Activated CD8-positive, alpha-beta memory T cell treated with anti-CD3 and anti-CD28 coated beads for 4 hours (primary cell): ENCODE results near the gene MLN.

Experiments
- DNase-seq, 2 donors: peaks; one replicate each; pipeline ENCODE4 v3.0.0-alpha.2; 2020; ENCODE audit warnings: low read depth in 2 of 2

Gene MLN

GRCh38 chr6:33813990-33814985 is 10.5 kb upstream of the MLN start:
- DNase-seq = no peak

DNA sequence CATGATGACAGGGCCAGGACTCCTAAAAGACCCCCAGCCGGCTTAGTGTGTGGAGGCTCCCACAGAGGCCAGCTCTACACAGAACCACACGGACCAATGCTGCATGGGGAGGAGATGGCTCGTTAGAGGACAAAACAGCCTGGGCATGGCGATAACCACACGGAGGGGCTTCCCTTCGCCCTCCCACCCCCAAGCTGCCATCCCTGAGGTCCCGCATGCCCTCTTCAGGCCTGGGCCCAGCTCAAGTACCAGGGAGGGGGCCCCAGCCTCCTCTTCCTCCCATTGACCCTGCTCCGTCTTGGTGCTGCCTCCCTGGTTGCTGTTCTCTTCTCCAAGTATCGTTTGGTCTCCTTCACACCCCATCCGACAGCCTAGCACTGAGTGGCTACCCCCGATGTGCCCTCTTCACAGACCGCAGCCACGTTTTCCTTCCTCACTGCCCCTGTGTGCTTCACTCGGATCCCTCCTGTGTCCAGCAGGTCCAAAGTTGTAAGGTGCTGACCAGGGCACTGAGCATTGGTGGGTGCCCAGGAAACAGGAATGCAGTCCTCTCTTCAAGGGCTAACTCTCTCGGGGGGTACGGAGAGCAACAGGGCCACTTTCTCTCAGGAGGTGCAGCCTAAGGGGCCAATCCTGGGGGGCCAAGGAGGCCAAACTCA is 9.6 kb upstream of the MLN start:
- no peak for DNase-seq

DNA sequence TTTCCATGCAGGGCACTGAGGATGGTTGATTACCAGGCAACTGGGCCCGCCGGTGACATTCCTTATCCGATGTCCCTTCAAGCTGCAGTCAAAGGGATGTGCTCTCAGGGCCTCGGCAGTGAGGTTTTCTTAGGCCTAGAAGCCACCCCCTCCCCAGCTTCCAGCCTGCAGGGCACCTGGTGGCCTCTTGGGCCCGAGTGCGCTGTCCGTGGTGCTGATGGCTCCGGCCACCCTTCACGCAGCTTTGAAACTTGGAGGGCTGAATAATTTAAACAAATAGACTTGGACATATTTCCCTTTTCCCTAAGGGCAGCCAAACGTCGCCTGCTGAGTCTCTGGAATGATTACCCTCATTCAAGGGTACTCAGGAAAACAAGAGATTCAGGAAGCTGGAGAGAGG is 8.9 kb upstream of the MLN start:
- no peak for DNase-seq

- DNase-seq = no peak
These were observed 5.8 kb upstream of the MLN start for GRCh38 chr6:33809594-33809993.

DNA sequence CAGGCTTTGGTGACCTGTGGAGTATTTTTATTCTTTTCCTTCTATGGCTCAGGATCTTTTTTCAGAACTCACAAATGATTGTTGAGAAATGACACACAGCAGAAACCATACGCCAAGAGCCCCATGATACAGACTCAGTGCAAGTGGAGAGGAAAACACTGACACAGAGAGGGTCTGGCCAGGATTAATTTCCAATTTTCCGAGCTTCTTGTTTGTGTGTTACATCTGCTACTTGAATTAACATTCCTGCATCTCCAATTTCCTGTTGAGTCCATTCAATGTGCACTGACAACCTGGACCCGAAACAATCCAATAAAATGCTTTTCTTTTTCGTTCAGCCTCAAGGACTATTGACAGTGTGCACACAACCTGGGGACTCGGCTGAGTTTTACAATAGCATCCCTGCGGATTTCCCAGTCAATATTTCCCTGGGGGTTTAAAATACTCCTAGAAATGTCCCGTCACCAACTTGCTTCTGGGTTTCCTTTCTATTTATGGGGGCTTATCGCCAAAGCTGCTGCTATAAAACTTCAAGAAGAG is 4.9 kb upstream of the MLN start:
- no peak for DNase-seq

DNA sequence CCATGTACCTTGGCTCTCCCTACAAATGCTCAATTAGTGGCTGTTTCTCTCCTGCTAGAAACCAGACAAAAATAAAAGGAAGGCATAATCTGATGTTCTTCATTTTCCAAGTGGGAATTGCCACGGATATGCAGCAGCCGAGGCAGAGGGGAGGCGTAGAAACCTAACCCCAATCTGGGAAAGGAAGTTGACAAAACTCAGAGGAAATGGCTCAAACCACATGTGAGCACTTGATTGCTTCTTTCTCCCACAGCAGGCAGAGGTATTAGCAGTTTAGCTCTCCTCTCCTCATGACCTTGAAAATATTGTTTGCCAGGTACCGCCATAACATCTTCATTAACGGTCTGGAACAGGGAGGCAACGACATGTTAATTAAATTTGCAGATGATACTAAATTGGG is 3.8 kb upstream of the MLN start:
- DNase-seq = no peak

- no peak for DNase-seq
These were observed 3.0 kb upstream of the MLN start for GRCh38 chr6:33806841-33807240.

DNA sequence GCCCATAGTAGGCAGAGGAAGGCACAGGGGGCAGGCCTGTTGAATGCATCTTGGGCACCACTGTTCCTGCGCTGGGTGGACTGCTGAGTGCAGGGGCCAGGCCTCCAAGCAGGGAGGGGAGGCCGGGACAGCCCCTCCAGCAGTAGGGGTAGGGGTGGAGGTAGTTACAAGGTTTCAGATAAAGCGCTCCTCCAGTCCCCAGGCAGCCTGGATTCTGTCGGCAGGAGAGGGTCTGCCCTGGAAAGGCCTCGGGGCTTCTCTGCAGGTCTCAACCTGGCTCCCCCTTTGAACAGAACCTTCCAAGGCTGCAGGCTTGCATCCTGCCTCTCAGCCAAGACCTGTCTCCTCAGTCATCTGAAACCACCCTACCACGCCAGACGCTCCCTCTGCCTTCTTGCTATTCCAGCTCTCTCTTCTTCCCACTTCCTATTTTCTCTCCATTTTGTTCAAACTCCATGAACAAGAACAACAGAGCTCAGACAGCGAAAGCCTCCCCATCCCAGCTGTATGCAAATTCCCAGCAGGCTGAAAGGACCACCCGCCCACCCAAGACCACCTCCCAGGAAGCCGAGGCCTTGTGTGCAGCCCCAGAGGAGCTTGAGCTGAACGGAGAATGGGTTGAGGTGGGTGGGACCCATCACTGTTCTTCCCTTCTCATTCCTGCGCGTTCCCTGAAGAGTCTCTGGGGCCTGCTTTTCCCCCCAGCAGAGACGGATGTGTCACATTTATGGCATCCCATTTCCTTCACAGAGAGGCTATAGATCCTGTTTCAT is 1.4 kb downstream of the MLN start:
- no peak for DNase-seq

DNA sequence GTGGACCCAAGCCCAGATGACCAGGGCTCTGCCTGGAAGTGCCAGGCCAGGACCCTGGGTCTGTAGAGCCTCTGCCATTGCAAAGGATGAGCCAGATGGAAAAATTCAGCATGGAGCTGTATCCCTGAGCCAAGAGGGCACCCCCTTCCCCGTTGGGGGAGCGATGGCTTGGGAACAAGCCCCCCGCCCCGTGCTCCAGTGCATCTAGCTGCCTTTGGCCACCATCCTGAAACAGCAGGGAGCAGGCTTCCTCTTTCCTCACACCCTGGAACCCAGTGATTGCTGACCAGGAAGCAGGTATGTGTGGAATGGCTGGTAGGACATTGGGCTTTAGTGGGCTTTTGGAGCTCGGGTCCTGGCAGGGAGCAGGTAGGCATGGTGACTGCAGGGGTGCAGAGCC is 2.2 kb downstream of the MLN start:
- no peak for DNase-seq

DNA sequence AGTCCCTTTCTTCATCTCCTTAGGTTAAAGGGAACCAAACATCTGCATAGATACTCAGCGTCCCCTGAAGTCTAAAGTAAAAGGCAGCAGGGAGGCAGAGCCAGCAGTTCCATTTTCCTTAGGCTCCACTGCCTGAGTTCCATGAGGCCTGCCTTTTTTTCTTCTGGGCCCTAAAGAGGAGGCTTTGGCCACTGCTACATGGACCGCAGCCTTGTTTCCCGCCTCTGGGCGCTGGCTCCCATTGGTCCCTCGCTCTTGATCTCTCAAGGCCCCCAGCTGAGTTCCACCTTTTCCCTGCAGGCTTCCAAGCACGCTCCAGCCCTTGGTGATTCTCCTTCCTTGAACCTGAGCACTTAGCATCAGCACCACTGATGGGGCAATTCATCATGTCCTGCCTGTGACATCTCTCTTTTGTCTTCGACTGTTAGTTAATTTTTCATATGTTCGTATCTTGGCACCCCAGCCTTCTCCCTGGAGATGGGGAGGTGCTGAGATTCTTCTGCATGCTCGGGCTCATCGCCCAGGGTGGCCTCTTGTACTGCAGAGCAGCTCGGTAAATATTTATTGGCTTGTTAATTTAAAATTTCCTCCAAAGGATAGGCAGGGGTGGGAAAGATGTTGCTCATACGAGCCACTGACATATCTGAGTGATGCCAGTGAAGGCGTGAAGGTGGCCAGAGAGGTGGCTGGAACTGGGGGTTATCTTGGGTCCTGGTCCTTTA is 3.4 kb downstream of the MLN start:
- DNase-seq = no peak

- DNase-seq = no peak
These were observed 4.2 kb downstream of the MLN start for GRCh38 chr6:33799454-33800113.

DNA sequence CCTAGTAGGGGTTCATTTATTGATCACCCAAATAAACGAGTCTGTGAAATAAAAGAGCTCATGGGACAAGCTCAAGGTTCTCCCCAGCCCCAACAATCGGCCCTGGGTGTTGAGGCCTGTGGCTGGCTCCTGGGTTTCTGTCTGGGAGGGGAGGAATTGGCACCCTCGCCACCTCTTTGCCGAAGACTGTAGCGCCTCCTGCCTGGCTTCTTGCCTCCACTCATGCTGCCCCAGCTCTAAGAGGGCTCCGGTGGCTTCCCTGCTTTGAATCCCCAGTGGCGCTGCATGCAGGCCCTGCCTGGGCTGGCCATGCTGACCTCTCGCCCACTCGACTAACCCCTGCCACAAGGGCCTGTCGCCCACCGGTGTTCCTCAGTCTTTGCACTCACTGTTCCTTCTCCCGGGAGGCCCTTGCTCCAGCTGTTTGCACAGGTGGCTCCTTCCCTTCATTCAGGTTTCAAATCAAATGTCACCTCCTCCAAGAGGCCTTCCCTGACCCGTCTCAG is 5.4 kb downstream of the MLN start:
- no peak for DNase-seq

GRCh38 chr6:33797626-33798342 is 6.0 kb downstream of the MLN start:
- DNase-seq = no peak

- no peak for DNase-seq
These were observed 8.7 kb downstream of the MLN start for GRCh38 chr6:33794910-33795623.

- DNase-seq = no peak
These were observed 10.8 kb downstream of the MLN start for GRCh38 chr6:33792981-33793380.

GRCh38 chr6:33791620-33792019 is 12.2 kb downstream of the MLN start:
- no peak for DNase-seq

DNA sequence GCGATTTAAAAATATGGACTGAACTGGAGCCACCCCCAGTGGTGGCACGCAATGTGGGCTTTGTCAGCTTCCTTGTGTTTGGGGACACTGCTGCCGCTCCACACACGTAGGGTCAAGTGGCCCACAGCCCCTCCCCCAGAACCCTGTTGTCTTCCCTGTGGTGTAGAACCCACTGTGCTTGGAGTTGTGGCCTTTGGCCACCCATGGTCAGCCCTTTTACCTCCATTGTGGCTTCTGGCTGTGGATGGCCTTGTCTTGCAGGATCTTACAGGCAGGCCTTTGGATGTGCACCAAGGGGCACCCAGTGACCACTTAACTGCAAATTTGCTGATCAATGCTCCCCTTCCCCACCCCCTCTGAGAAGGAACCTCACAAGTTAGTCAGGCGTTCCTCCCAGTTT is 12.9 kb downstream of the MLN start:
- no peak for DNase-seq

GRCh38 chr6:33790379-33790778 is 13.4 kb downstream of the MLN start:
- no peak for DNase-seq

DNA sequence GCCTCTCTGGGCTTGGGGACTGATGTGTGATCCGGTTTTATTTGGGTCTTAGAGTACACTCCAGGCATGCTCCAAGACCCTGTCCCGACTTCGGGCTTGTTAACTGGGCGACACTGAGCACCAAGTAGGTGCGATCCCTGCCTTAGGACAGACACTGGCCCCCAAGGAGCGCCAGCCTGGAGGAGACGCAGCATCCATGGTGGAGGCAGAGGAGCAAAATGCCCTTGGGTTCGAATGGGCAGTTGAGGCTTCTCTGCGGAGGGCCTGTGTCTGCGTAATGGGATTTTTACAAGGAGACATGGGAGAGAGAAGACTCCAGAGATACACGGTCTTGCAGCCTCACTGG is 14.3 kb downstream of the MLN start:
- DNase-seq = no peak
